A549 treated with DMSO at 1 μM for 4 hours (cell line): ENCODE measurements around the gene FUT1. TPM values are rescaled to one million over a fixed set of nuclear protein-coding genes. Genes with fewer than 3 reads are reported as not detected.

Source experiments
- total RNA-seq: library from RNA; stranded (reverse); fragments of 200-300 nt; extraction: Qiagen RNA extraction; gene quantifications from 5 replicates; pipeline ENCODE4 v1.2.3, GENCODE V29; 2022; ENCODE audit warnings: low read depth

Gene FUT1
- 0.06 to 0.09 TPM (median 0.08 TPM) in 5 replicates for total RNA-seq

GRCh38 chr19:48752496-48753365 is at the start of gene FUT1:
Gene FUT1, minus strand, starts transcription at chr19:48752641. Its CDS starts 1,360 bp downstream, at chr19:48751281.

GRCh38 chr19:48755084-48755641 is 2.7 kb upstream of the FUT1 start, which contains the start of gene FGF21:
Gene FGF21, plus strand, starts transcription at chr19:48755524. Its CDS starts 713 bp downstream, at chr19:48756237.

GRCh38 chr19:48746738-48747575 is 5.5 kb downstream of the FUT1 start, which contains the start of gene IZUMO1:
Gene IZUMO1, minus strand, starts transcription at chr19:48746909. Its CDS starts 1,050 bp downstream, at chr19:48745859.

GRCh38 chr19:48740164-48740972 is 12.1 kb downstream of the FUT1 start, which contains the start of gene RASIP1:
Gene RASIP1, minus strand, starts transcription at chr19:48740610. Its CDS starts 328 bp downstream, at chr19:48740282.

GRCh38 chr19:48719263-48720171 is 32.9 kb downstream of the FUT1 start, which contains the start of gene MAMSTR:
Gene MAMSTR, minus strand, starts transcription at chr19:48719725. Its CDS starts 694 bp downstream, at chr19:48719031.

Other genes starting within 250 kb of the FUT1 start
- gene LMTK3, start 240.8 kb downstream of the FUT1 start, total RNA-seq: 2.4 to 4.8 TPM (median 3.8 TPM) in 5 replicates
- gene SULT2B1, start 200.5 kb downstream of the FUT1 start, total RNA-seq: 14.7 to 18.6 TPM (median 15.6 TPM) in 5 replicates
- 0.11 TPM in 1 of 5 replicates, not detected in the others for gene SPACA4, start 145.9 kb downstream of the FUT1 start, total RNA-seq
- 0.14 to 0.40 TPM (median 0.22 TPM) in 4 of 5 replicates, not detected in the other for gene FAM83E, start 137.6 kb downstream of the FUT1 start, total RNA-seq
- gene RPL18, start 133.5 kb downstream of the FUT1 start, total RNA-seq: 2,901 to 3,964 TPM (median 3,248 TPM) in 5 replicates
- 11.8 to 18.9 TPM (median 14.1 TPM) in 5 replicates for gene SPHK2, start 133.1 kb downstream of the FUT1 start, total RNA-seq
- 1.5 to 2.6 TPM (median 2.2 TPM) in 5 replicates for gene DBP, start 115.3 kb downstream of the FUT1 start, total RNA-seq
- gene CA11, start 106.5 kb downstream of the FUT1 start, total RNA-seq: 8.5 to 11.3 TPM (median 9.8 TPM) in 5 replicates
- 0.14 to 0.26 TPM (median 0.17 TPM) in 4 of 5 replicates, not detected in the other for gene NTN5, start 79.6 kb downstream of the FUT1 start, total RNA-seq
- not detected in 5 replicates for gene FUT2, start 56.7 kb downstream of the FUT1 start, total RNA-seq
- gene MAMSTR, start 32.9 kb downstream of the FUT1 start, total RNA-seq: 0.28 to 0.51 TPM (median 0.48 TPM) in 5 replicates
- gene RASIP1, start 12.0 kb downstream of the FUT1 start, total RNA-seq: 0.19 to 0.53 TPM (median 0.41 TPM) in 5 replicates
- gene IZUMO1, start 5.7 kb downstream of the FUT1 start, total RNA-seq: not detected in 5 replicates
- gene FGF21, start 2.9 kb upstream of the FUT1 start, total RNA-seq: not detected in 5 replicates
- gene BCAT2, start 58.4 kb upstream of the FUT1 start, total RNA-seq: 52.3 to 64.8 TPM (median 56.8 TPM) in 5 replicates
- gene HSD17B14, start 83.8 kb upstream of the FUT1 start, total RNA-seq: 12.2 to 15.1 TPM (median 14.1 TPM) in 5 replicates
- gene PLEKHA4, start 116.0 kb upstream of the FUT1 start, total RNA-seq: 1.7 to 2.7 TPM (median 1.9 TPM) in 5 replicates
- 91.5 to 154 TPM (median 107 TPM) in 5 replicates for gene PPP1R15A, start 119.8 kb upstream of the FUT1 start, total RNA-seq
- gene TULP2, start 146.1 kb upstream of the FUT1 start, total RNA-seq: not detected in 5 replicates
- 190 to 222 TPM (median 195 TPM) in 5 replicates for gene NUCB1, start 147.7 kb upstream of the FUT1 start, total RNA-seq
- gene DHDH, start 181.1 kb upstream of the FUT1 start, total RNA-seq: 0.91 to 1.8 TPM (median 1.7 TPM) in 5 replicates
- 289 to 376 TPM (median 349 TPM) in 5 replicates for gene BAX, start 202.2 kb upstream of the FUT1 start, total RNA-seq
- 18,257 to 24,972 TPM (median 19,327 TPM) in 5 replicates for gene FTL, start 212.7 kb upstream of the FUT1 start, total RNA-seq
- gene GYS1, start 240.7 kb upstream of the FUT1 start, total RNA-seq: 18.8 to 22.5 TPM (median 20.3 TPM) in 5 replicates
- gene RUVBL2, start 241.2 kb upstream of the FUT1 start, total RNA-seq: 204 to 252 TPM (median 242 TPM) in 5 replicates